ENCODE measurements around the gene SMAD3.

Gene SMAD3

GRCh38 chr15:67133026-67133425 lies 67.6 kb downstream of the SMAD3 start:
- DNase-seq (ENCODE audit: low read depth), result no peak
- TF ChIP-seq CTCF (conservative IDR thresholded peaks at IDR 0.05; ENCODE audit: low read length), result no peak
- H3K4me3 ChIP-seq (ENCODE audit: low read length), result no peak overlapping the region

GRCh38 chr15:67133738-67134066 lies 68.3 kb downstream of the SMAD3 start:
- H3K4me3 ChIP-seq (ENCODE audit: low read length), result no peak overlapping the region
- DNase-seq (ENCODE audit: low read depth), result no peak
- no peak for TF ChIP-seq CTCF (conservative IDR thresholded peaks at IDR 0.05; ENCODE audit: low read length)

GRCh38 chr15:67134067-67134838 lies 68.9 kb downstream of the SMAD3 start:
- no peak for TF ChIP-seq CTCF (conservative IDR thresholded peaks at IDR 0.05; ENCODE audit: low read length)
- no peak overlapping the region for H3K4me3 ChIP-seq (ENCODE audit: low read length)
- DNase-seq (ENCODE audit: low read depth), result no peak

- no peak for TF ChIP-seq CTCF (conservative IDR thresholded peaks at IDR 0.05; ENCODE audit: low read length)
- H3K4me3 ChIP-seq (ENCODE audit: low read length), result no peak overlapping the region
- DNase-seq (ENCODE audit: low read depth), result no peak
These were observed 69.6 kb downstream of the SMAD3 start for GRCh38 chr15:67134871-67135492.

- no peak overlapping the region for H3K4me3 ChIP-seq (ENCODE audit: low read length)
- peak; percentile 45 for TF ChIP-seq CTCF (conservative IDR thresholded peaks at IDR 0.05; ENCODE audit: low read length)
- peak; percentile 84 for DNase-seq (ENCODE audit: low read depth)
These were observed 70.1 kb downstream of the SMAD3 start for GRCh38 chr15:67135494-67135893.

- no peak for TF ChIP-seq CTCF (conservative IDR thresholded peaks at IDR 0.05; ENCODE audit: low read length)
- DNase-seq (ENCODE audit: low read depth), result no peak
- H3K4me3 ChIP-seq (ENCODE audit: low read length), result no peak overlapping the region
These were observed 71.4 kb downstream of the SMAD3 start for GRCh38 chr15:67136802-67137201.

- peak overlapping the region; percentile 20; the same call in 1 of the 2 replicates for H3K4me3 ChIP-seq (ENCODE audit: low read length)
- TF ChIP-seq CTCF (conservative IDR thresholded peaks at IDR 0.05; ENCODE audit: low read length), result no peak
- DNase-seq (ENCODE audit: low read depth), result no peak
These were observed 71.9 kb downstream of the SMAD3 start for GRCh38 chr15:67137319-67137718.
